Vagina (tissue), 2 donors: ENCODE results near the gene TTC28.

Experiments used
- POLR2AphosphoS5 ChIP-seq, 2 donors: sonication (generic); formaldehyde crosslinking; IDR thresholded peaks; one replicate each; pipeline ENCODE4 v1.9.0; 2017; ENCODE audit warnings: antibody characterized with exemption in 2 of 2, mild to moderate bottlenecking in 2 of 2, low read depth in 1 of 2; ENCODE audit not compliant: insufficient read depth in 1 of 2
- TF ChIP-seq, protein P1 (sequence below), 3 experiments: fragments of 450-650 bp in 2 of 3; fragments of 200-600 bp in 1 of 3; sonication (generic) in 1 of 3; IDR thresholded peaks; one replicate each; pipeline ENCODE4 v1.5.1; 2017 to 2019; ENCODE audit warnings: antibody characterized with exemption in 3 of 3, mild to moderate bottlenecking in 2 of 3, moderate library complexity in 2 of 3

DNA sequence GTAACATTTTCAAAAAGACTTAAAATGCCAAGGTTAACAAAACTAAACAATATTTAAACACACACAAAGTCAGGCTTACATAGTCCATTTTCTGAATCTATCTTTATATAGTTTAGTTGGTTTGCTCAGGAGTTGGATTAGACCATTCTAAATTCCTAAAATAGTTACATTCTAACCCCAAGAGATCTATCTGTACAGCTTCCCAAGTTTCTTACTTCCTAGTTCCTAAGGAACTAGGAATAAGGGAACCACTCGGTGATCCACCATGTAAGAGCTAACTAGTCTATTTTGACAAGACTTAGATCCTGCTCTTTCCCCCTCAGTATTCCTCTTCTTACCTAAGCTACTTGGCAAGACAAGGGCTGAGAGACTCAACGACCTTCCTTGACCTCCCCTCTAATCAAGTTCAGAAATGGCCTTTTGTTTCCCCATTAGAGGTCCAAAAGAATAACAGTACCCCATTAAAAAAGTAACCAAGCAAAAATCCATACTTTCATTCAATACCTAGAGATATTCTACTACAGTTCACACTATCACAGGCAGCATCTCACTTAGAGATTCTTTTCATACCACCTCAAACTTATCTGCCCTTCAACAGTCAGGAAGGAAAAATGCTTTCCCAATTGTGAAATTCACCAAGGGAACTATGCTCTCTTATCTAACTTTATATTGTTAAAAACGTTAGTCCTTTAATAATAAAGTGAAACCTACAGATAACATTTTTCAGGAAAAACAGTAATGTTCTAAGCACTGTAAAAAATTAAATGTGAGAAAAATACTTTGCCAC lies 253.1 kb downstream of the TTC28 start:
- TF ChIP-seq, protein P1, sequence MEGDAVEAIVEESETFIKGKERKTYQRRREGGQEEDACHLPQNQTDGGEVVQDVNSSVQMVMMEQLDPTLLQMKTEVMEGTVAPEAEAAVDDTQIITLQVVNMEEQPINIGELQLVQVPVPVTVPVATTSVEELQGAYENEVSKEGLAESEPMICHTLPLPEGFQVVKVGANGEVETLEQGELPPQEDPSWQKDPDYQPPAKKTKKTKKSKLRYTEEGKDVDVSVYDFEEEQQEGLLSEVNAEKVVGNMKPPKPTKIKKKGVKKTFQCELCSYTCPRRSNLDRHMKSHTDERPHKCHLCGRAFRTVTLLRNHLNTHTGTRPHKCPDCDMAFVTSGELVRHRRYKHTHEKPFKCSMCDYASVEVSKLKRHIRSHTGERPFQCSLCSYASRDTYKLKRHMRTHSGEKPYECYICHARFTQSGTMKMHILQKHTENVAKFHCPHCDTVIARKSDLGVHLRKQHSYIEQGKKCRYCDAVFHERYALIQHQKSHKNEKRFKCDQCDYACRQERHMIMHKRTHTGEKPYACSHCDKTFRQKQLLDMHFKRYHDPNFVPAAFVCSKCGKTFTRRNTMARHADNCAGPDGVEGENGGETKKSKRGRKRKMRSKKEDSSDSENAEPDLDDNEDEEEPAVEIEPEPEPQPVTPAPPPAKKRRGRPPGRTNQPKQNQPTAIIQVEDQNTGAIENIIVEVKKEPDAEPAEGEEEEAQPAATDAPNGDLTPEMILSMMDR (IDR thresholded peaks at IDR 0.05), result no peak
- no peak for TF ChIP-seq POLR2AphosphoS5 (IDR thresholded peaks at IDR 0.05; ENCODE audit: insufficient read depth in 1 of 2, low read depth in 1 of 2)
